ENCODE measurements around the gene MUC15.
"Not testable (repeated sequence)": the region's sequence is repeated elsewhere in the genome, so short reads cannot be mapped to it uniquely, and the experiment has no call there.

The MUC15 gene

GRCh38 chr11:26571861-26572654, at the start of gene MUC15:
TSS of gene MUC15 (minus strand) at chr11:26572263. CDS start at chr11:26567094, 5,169 bp downstream.
- no peak for DNase-seq (ENCODE audit: low read depth)

GRCh38 chr11:26621132-26621531, 49.1 kb upstream of the MUC15 start:
- peak; percentile 84 for DNase-seq (ENCODE audit: low read depth)

- DNase-seq (ENCODE audit: low read depth) = no peak
Measured at GRCh38 chr11:26620282-26621045, 48.4 kb upstream of the MUC15 start.

- no peak for DNase-seq (ENCODE audit: low read depth)
Measured at GRCh38 chr11:26618441-26618840, 46.4 kb upstream of the MUC15 start.

GRCh38 chr11:26613759-26614158, 41.7 kb upstream of the MUC15 start:
- no peak for DNase-seq (ENCODE audit: low read depth)

- no peak for DNase-seq (ENCODE audit: low read depth)
Measured at GRCh38 chr11:26608507-26609146, 36.6 kb upstream of the MUC15 start.

GRCh38 chr11:26607725-26608506, 35.9 kb upstream of the MUC15 start:
- DNase-seq (ENCODE audit: low read depth) = no peak

GRCh38 chr11:26599876-26600434, 27.9 kb upstream of the MUC15 start:
- DNase-seq (ENCODE audit: low read depth) = no peak

- DNase-seq (ENCODE audit: low read depth) = peak; percentile 63
Measured at GRCh38 chr11:26599425-26599824, 27.4 kb upstream of the MUC15 start.

GRCh38 chr11:26597899-26598298, 25.8 kb upstream of the MUC15 start:
- no peak for DNase-seq (ENCODE audit: low read depth)

- not testable (repeated sequence) for DNase-seq (ENCODE audit: low read depth)
Measured at GRCh38 chr11:26597049-26597689, 25.1 kb upstream of the MUC15 start.

GRCh38 chr11:26595207-26595865, 23.3 kb upstream of the MUC15 start:
- DNase-seq (ENCODE audit: low read depth) = not testable (repeated sequence)

GRCh38 chr11:26593691-26594090, 21.6 kb upstream of the MUC15 start:
- DNase-seq (ENCODE audit: low read depth) = no peak

- DNase-seq (ENCODE audit: low read depth) = no peak
Measured at GRCh38 chr11:26587073-26587472, 15.0 kb upstream of the MUC15 start.

- no peak for DNase-seq (ENCODE audit: low read depth)
Measured at GRCh38 chr11:26584818-26585217, 12.8 kb upstream of the MUC15 start.

GRCh38 chr11:26583550-26583949, 11.5 kb upstream of the MUC15 start:
- DNase-seq (ENCODE audit: low read depth) = no peak

- no peak for DNase-seq (ENCODE audit: low read depth)
Measured at GRCh38 chr11:26580929-26581328, 8.9 kb upstream of the MUC15 start.

GRCh38 chr11:26579683-26580082, 7.6 kb upstream of the MUC15 start:
- DNase-seq (ENCODE audit: low read depth) = no peak

GRCh38 chr11:26578998-26579661, 7.1 kb upstream of the MUC15 start:
- DNase-seq (ENCODE audit: low read depth) = peak; percentile 45

GRCh38 chr11:26575946-26576345, 3.9 kb upstream of the MUC15 start:
- no peak for DNase-seq (ENCODE audit: low read depth)

All from HS-5 (cell line).